ENCODE data around the gene TP53TG3F.
"Not testable (repeated sequence)": the region's sequence is repeated elsewhere in the genome, so short reads cannot be mapped to it uniquely, and the experiment has no call there.

The TP53TG3F gene

GRCh38 chr16:33459312-33459711, at the start of gene TP53TG3F:
TSS of gene TP53TG3F (plus strand) at chr16:33459612. CDS start at chr16:33459680, 68 bp downstream.
- not testable (repeated sequence) for H3K36me3 ChIP-seq (ENCODE audit: control insufficient read depth in 1 of 2, insufficient read depth in 2 of 2, low read length in 2 of 2); H3K9me3 ChIP-seq (ENCODE audit: control insufficient read depth in 1 of 2, low read length in 2 of 2); H3K4me3 ChIP-seq (ENCODE audit: low read depth in 1 of 2, low read length in 2 of 2); H3K27me3 ChIP-seq (ENCODE audit: low read depth, low read length); H3K27ac ChIP-seq (ENCODE audit: low read length); H3K4me1 ChIP-seq (ENCODE audit: control insufficient read depth in 1 of 2, insufficient read depth in 2 of 2, low read length in 2 of 2)

- H3K9me3 ChIP-seq (ENCODE audit: control insufficient read depth in 1 of 2, low read length in 2 of 2); H3K27ac ChIP-seq (ENCODE audit: low read length); H3K36me3 ChIP-seq (ENCODE audit: control insufficient read depth in 1 of 2, insufficient read depth in 2 of 2, low read length in 2 of 2); H3K4me1 ChIP-seq (ENCODE audit: control insufficient read depth in 1 of 2, insufficient read depth in 2 of 2, low read length in 2 of 2); H3K4me3 ChIP-seq (ENCODE audit: low read depth in 1 of 2, low read length in 2 of 2); H3K27me3 ChIP-seq (ENCODE audit: low read depth, low read length): not testable (repeated sequence)
Measured at GRCh38 chr16:33491611-33492010, 32.2 kb downstream of the TP53TG3F start.

- not testable (repeated sequence) for H3K4me1 ChIP-seq (ENCODE audit: control insufficient read depth in 1 of 2, insufficient read depth in 2 of 2, low read length in 2 of 2); H3K9me3 ChIP-seq (ENCODE audit: control insufficient read depth in 1 of 2, low read length in 2 of 2); H3K27ac ChIP-seq (ENCODE audit: low read length); H3K36me3 ChIP-seq (ENCODE audit: control insufficient read depth in 1 of 2, insufficient read depth in 2 of 2, low read length in 2 of 2); H3K4me3 ChIP-seq (ENCODE audit: low read depth in 1 of 2, low read length in 2 of 2); H3K27me3 ChIP-seq (ENCODE audit: low read depth, low read length)
Measured at GRCh38 chr16:33507231-33507630, 47.8 kb downstream of the TP53TG3F start.

GRCh38 chr16:33509070-33509469, 49.7 kb downstream of the TP53TG3F start:
- not testable (repeated sequence) for H3K27ac ChIP-seq (ENCODE audit: low read length); H3K27me3 ChIP-seq (ENCODE audit: low read depth, low read length); H3K4me3 ChIP-seq (ENCODE audit: low read depth in 1 of 2, low read length in 2 of 2); H3K4me1 ChIP-seq (ENCODE audit: control insufficient read depth in 1 of 2, insufficient read depth in 2 of 2, low read length in 2 of 2); H3K36me3 ChIP-seq (ENCODE audit: control insufficient read depth in 1 of 2, insufficient read depth in 2 of 2, low read length in 2 of 2); H3K9me3 ChIP-seq (ENCODE audit: control insufficient read depth in 1 of 2, low read length in 2 of 2)

GRCh38 chr16:33509906-33510305, 50.5 kb downstream of the TP53TG3F start:
- H3K36me3 ChIP-seq (ENCODE audit: control insufficient read depth in 1 of 2, insufficient read depth in 2 of 2, low read length in 2 of 2); H3K9me3 ChIP-seq (ENCODE audit: control insufficient read depth in 1 of 2, low read length in 2 of 2); H3K27ac ChIP-seq (ENCODE audit: low read length); H3K4me1 ChIP-seq (ENCODE audit: control insufficient read depth in 1 of 2, insufficient read depth in 2 of 2, low read length in 2 of 2); H3K4me3 ChIP-seq (ENCODE audit: low read depth in 1 of 2, low read length in 2 of 2); H3K27me3 ChIP-seq (ENCODE audit: low read depth, low read length): not testable (repeated sequence)

All from muscle layer of duodenum (tissue), 2 donors.